Measurements from ENCODE around the gene TXNDC12.
"Not testable (repeated sequence)": the region's sequence is repeated elsewhere in the genome, so short reads cannot be mapped to it uniquely, and the experiment has no call there.

The TXNDC12 gene

DNA sequence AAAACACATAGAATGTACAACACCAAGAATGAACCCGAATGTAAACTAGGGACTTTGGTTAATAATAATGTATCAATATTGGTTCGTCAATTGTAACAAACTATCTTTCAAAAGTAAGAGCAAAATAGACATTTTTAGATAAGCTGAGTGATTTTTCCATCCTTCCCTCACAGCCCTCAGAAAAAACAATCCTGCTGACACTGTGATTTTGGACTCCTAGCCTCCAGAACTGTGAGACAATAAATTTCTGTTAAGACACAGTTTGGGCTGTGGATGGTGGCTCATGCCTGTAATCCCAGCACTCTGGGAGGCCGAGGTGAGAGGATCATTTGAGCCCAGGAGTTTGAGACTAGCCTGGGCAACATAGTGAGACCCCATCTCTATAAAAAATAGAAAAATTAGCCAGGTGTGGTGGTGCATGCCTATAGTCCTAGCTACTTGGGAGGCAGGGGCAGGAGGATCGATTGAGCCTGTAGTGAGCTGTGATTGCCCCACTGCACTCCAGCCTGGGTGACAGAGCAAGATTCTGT lies 9.3 kb downstream of the TXNDC12 start:
- not testable (repeated sequence) for DNase-seq (ENCODE audit: low read depth)

DNA sequence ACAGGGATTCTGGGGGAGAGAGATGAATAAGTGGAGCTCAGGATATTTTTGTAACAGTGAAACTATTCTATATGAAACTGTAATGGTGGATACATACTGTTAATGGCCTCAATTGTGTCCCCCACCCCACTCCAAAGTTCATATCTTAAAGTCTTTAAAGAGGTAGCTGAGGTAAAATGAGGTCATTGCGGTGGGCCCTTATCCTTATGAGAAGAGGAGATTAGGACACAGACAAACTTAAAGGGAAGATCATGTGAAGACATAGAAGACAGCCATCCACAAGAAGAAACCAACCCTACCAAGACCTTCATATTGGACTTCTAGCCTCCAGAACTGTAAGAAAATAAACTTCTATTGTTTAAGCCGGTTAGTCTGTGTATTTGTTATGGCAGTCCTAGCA lies 9.8 kb downstream of the TXNDC12 start:
- DNase-seq (ENCODE audit: low read depth) = no peak

DNA sequence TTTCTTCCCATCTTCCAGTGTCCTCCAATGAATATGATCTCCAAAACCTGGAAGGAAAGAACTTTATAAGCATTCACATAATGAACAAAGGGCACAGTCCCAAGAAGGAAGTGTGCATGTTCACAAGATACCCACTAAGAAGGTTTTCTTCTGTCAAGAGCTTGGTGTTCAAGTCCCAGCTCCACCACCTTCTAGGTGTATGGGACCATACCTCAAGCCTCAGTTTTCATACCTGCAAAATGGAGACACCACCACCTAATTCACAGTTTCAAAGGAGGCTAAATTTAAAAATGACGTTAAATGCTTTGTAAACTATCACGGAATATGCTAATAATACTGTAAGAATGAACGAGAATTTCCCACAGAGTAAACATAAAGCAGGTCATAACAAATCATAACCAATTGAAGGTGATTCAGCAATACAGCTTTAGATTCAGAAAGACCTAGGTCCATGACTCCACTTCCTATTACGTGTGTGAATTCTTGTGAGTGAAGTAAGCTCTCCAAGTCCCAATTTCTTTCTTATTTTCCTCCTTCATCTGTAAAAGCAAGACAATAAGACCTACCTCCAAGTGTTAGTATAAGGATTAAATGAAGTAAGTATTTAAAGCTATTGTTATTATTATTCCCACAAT lies 13.3 kb downstream of the TXNDC12 start:
- DNase-seq (ENCODE audit: low read depth) = no peak

DNA sequence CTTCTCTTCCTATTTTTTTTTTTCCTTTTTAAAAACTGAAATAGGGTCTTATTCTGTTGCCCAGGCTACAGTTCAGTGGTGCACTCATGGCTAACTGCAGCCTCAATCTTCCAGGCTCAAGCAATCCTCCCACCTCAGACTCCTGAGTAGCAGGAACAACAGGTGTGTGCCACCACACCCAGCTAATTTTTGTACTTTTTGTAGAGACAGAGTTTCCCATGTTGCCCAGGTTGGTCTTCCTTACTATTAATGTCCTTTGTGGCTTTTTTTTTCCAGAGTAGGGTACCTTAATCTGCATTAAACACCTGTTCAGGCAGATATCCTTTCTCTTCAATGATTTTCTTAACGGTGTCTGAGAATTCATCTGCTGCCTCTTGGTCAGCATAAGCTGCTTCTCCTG lies 17.1 kb downstream of the TXNDC12 start:
- no peak for DNase-seq (ENCODE audit: low read depth)

DNA sequence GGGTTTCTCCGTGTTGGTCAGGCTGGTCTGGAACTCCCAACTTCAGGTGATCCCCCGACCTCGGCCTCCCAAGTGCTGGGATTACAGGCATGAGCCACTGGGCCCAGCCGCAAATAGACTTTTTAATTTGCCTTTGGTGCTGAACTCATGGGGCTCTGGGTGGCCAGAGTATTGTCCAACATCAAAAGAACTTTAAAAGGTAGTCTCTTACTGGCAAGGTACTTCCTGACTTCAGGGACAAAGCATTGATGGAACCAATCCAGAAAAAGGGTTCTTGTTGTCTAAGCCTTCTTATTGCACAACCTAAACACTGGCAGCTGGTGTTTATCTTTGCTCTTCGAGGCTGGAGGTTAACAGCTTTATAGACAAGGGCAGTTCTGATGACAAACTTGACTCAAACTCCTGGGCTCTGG lies 17.6 kb downstream of the TXNDC12 start:
- no peak for DNase-seq (ENCODE audit: low read depth)

DNA sequence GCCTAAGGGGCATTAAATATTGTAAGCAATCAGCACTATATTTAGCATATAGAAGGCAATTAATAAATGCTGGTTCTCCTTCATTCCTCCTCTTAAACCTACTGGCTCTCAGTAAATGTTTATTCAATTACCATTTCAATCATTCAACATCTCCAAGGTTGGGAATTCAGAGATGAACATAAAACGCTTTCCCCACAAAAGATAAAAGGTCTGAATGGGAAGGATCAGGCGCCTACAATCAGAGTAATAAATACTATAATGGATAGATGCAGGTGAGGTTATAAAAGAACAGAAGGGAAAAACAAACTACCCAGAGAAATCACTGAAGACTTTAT lies 21.0 kb downstream of the TXNDC12 start:
- no peak for DNase-seq (ENCODE audit: low read depth)

DNA sequence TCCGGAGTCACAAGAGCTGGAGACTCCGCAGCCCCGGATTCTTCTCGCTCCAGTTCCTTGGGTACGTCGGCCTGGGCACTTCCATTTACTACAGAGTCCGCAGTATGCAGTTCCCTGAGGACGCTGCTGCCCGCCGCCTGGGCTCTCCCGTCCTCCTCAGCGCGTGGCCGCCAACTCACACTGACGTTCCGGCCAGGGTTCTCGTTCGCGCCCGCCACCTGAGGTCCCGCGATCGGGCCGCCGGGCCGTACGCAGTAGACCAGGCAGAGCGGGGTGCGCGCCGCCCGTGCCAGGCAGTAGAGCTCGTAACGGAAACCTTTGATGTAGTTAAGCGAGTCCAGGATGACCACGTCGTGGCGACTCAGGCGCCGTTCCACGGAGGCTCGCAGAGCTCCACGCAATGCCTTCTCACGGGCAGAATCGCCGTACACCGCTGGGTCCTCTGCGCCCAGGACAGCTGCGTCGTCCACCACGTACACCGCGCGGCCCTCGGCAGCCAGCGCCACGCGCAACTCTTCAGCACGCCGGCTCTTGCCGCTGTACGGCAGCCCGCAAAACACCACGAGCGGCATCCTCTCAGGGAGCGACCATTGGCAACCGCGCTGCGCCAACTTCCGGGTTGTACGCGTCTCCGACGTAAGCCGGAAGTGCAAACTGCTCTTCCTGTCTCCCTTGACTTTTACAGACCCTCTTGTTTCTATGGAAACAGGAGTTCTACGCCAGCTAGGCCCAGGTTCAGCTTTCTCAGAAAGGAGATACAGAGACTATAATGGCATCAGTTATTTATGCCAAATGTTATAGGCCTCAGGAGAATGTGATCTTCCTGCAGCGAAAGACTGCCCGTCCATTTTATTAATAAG lies 21.6 kb downstream of the TXNDC12 start, which contains the start of gene KTI12:
KTI12 (minus strand) TSS at position 621 of the 860 bp plus-strand sequence; CDS start at position 572, 49 bp downstream.
- peak; percentile 73 for DNase-seq (ENCODE audit: low read depth)

GRCh38 chr1:52032785-52033131 lies 22.2 kb downstream of the TXNDC12 start:
- no peak for DNase-seq (ENCODE audit: low read depth)

GRCh38 chr1:52032124-52032784 lies 22.7 kb downstream of the TXNDC12 start:
- no peak for DNase-seq (ENCODE audit: low read depth)

DNA sequence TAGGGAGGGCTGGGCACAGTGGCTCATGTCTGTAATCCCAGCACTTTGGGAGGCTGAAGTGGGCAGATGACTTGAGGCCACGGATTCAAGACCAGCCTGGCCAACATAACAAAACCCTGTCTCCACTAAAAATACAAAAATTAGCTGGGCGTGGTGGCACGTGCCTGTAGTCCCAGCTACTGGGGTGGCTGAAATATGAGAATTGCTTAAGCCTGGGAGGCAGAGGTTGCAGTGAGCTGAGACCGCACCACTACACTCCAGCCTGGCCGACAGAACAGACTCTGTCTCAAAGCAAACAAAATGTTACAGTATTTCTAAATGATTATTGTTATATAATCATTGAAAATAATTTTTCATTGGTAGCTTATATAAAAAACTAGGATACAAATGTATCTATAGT lies 26.2 kb downstream of the TXNDC12 start:
- DNase-seq (ENCODE audit: low read depth) = not testable (repeated sequence)

DNA sequence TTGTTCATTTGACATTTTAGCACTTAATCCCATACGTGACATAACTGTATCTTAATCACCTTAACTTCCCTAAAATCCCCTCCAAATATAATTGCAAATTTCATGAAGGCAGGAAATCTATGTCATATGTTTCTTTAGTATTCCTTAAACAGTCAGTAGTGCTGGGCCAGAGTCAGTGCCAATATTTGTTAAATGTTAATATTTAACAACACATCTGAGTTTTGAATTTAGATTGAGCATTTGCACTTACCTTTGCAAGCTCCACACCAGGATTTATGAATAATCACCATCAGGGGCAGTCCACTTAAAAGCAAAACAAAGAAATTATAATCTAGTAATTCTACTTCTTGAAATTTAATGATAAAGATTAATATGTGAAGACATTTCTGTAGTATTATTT lies 26.7 kb downstream of the TXNDC12 start:
- DNase-seq (ENCODE audit: low read depth) = no peak

GRCh38 chr1:52026278-52026677 lies 28.7 kb downstream of the TXNDC12 start:
- no peak for DNase-seq (ENCODE audit: low read depth)

- DNase-seq (ENCODE audit: low read depth) = no peak
These were observed 32.9 kb downstream of the TXNDC12 start for GRCh38 chr1:52022133-52022532.

DNA sequence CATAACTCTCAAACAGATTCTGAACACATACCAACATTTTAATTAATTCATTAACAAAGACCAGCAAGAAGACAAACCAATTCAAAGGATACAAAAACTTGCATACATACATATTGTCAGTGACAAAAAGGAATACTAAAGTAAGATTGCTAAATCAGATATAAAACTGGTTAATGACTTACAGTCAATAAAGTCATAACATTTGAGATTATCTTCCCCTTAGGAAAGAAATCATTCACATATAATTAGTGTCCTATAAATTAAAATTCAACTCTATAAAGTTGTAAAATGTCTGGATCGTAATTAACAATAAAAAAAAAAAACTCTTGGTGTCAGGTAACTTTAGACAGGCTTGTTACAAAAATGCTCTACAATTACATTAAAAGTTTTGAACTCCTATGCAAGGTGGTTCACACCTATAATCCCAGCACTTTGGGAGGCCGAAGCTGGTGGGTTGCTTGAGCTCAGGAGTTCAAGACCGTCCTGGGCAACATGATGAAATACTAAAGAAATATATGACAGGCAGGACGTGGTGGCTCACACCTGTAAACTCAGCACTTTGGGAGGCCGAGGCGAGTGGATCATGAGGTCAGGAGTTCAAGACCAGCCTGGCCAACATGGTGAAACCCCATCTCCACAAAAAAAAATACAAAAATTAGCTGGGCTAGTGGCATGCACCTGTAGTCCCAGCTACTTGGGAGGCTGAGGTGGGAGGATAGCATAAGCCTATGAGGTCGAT lies 46.8 kb downstream of the TXNDC12 start:
- DNase-seq (ENCODE audit: low read depth) = no peak

DNA sequence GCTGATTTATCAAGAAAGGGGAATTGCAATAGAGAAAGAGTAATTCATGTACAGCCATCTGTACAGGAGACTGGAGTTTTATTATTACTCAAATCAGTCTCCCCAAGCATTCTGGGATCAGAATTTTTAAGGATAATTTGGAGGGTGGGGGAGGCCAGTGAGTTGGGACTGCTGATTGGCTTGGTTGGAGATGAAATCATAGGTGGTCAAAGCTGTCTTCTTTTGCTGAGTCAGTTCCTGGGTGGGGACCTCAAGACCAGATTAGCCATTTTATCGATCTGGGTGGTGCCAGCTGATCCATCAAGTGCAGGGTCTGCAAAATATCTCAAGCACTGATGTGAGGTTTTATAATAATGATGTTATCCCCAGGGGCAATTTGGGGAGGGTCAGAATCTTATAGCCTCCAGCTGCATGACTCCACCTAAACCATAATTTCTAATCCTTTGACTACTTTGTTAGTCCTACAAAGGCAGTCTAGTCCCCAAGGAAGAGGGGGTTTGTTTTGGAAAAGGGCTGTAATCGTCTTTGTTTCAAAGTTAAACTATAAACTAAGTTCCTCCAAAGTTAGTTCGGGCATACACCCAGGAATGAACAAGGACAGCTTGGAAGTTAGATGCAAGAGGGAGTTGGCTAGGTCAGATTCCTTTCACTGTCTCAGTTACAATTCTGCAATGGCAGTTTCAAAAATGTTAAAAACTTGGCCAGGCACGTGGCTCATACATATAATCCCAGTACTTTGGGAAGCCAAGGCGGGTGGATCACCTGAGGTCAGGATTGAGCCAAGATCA lies 47.6 kb downstream of the TXNDC12 start:
- no peak for DNase-seq (ENCODE audit: low read depth)

GRCh38 chr1:52006081-52006553 lies 48.9 kb downstream of the TXNDC12 start:
- not testable (repeated sequence) for DNase-seq (ENCODE audit: low read depth)

DNA sequence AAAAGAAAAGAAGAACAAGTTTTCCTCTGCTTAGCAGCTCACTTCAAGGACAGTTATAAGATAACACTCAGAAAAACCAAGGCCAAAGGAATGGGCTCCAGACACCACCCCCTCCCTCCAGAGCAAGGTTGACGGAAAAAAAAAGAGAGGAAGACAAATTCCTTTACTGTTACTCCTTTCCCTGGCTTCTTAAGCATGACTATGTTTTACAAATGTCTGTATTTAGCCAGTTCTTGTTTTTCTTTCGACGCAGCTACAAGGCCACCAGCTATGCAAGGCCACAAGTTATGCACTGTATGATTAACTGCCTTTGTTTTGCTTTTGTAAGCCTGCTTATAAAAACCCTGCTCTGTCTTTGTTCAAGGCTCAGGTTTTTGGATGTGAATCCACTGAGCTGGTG lies 49.4 kb downstream of the TXNDC12 start:
- peak; percentile 42 for DNase-seq (ENCODE audit: low read depth)

DNA sequence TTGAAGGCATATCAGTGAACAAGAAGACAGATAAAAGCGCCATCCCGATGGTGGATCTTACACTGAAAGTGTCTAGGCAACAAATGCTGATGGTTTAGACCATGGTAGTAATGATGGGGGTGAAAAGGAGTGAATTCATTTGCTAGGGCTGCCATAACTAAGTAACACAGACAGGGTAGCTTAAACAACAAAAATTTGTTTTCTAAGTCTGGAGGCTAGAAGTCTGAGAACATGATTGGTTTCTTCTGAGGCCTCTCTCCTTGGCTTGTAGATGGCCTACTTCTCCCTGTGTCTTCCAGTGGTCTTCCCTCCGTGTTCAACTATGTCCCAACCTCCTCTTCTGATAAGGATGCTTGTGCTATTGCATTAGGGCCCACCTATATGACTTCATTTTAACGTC lies 51.1 kb downstream of the TXNDC12 start:
- DNase-seq (ENCODE audit: low read depth) = no peak

DNA sequence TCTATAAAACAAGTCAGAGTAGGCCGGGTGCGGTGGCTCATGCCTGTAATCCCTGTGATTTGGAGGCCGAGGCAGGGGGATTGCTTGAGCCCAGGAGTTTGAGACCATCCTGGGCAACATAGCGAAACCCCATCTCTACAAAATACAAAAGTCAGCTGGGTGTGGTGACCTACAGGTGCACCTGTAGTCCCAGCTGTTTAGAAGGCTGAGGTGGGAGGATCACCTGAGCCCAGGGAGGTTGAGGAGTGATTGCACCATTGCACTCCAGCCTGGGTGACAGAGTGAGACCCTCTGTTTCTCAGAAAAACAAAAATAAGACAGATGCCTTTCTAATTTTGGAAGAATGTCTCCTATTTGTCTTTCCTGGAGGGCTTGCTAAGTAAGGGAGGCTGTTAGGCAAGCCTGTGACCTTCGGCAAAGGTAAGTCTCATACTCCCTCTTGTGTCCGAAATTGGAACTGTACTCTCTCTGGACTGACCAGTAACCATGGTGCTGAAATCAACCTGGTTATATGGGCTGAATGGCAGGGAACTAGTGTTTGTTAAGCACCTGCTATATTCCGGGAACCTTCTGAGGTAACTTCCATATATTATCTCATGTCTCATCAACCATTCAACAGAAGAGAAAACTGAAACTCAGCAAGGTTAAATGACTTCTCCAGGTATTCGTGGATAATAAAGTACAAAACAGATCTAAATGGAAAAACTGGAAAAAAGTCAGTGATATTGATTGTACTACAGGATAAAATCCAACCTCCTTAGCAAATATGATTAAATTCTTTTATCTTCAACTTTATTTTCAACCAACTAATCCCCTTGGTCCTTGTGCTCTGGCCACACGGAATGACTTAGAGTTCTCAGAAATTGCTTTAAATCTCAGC lies 52.7 kb downstream of the TXNDC12 start:
- DNase-seq (ENCODE audit: low read depth) = peak; percentile 84

DNA sequence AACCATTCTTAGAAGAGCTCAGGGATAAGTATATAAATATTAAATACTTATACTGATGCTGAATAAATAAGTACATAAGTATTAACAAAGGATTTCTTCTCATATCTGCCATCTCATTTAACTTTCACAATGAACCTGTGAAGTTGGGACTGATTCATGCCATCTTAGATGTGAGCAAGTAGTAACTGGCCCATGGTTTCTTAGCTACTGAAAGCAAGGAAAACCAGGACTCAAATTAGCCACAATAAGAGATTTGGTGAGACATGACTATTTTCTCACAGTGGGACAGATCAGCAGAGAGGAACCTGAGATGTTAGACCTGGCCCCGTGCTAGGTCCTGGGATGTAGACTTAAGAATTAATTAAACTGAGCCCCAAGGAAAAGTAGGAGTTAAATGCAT lies 56.3 kb downstream of the TXNDC12 start:
- no peak for DNase-seq (ENCODE audit: low read depth)

All from GM04504 (cell line).